GM13977 (cell line): Measurements from ENCODE around the gene MTA3.

Source experiments
- DNase-seq: peaks from one replicate; pipeline ENCODE4 v3.0.0; 2012; ENCODE audit warnings: low spot score
- CTCF ChIP-seq: IDR thresholded peaks from 2 replicates; pipeline ENCODE4 v1.5.1; 2012; ENCODE audit warnings: mild to moderate bottlenecking, control low read depth; ENCODE audit not compliant: insufficient read depth; ENCODE audit errors: extremely low read depth, missing control alignments
- in situ Hi-C: fragments of 300-500 bp; cut with MboI; formaldehyde crosslinking; loops from one replicate; pipeline ENCODE4 v1.12.0; 2022; ENCODE audit warnings: low sequenced_read_pairs, low pct_unique_long_range_greater_than_20kb, mixed read lengths, inconsistent platforms; ENCODE audit not compliant: unreplicated experiment

MTA3 gene

GRCh38 chr2:42762155-42762554 is 193.7 kb downstream of the MTA3 start:
- no peak for TF ChIP-seq CTCF
- in situ Hi-C loops = no loop called here
- DNase-seq = no peak

GRCh38 chr2:42762823-42763804 is 194.7 kb downstream of the MTA3 start:
- in situ Hi-C loops = no loop called here
- no peak for DNase-seq
- no peak for TF ChIP-seq CTCF

GRCh38 chr2:42764096-42764495 is 195.7 kb downstream of the MTA3 start, which contains the start of gene OXER1:
Gene OXER1 (minus strand): TSS chr2:42764135. CDS start chr2:42764062, 73 bp downstream.
- TF ChIP-seq CTCF = no peak
- in situ Hi-C loops = no loop called here
- no peak for DNase-seq

- no peak for DNase-seq
- TF ChIP-seq CTCF = no peak
- in situ Hi-C loops = no loop called here
Observed at GRCh38 chr2:42764901-42765300, 196.5 kb downstream of the MTA3 start.

- DNase-seq = no peak
- no peak for TF ChIP-seq CTCF
- in situ Hi-C loops = no loop called here
Observed at GRCh38 chr2:42765686-42766085, 197.3 kb downstream of the MTA3 start.

GRCh38 chr2:42767080-42767898 is 198.9 kb downstream of the MTA3 start:
- no peak for TF ChIP-seq CTCF
- DNase-seq = no peak
- in situ Hi-C loops = no loop called here
